OCI-LY7 (cell line): ENCODE data around the gene PURA.
A peak's percentile ranks its signal among the peaks of the same experiment; 100 is the strongest.

Source experiments
- EZH2phosphoT487 ChIP-seq: fragments of 200-600 bp; sonication (generic); IDR thresholded peaks from 2 replicates; pipeline ENCODE4 v1.6.1; 2018; ENCODE audit warnings: low read depth, borderline replicate concordance, mild to moderate bottlenecking, mixed run types, antibody characterized with exemption, low read length, moderate library complexity, mixed read lengths
- TF ChIP-seq, protein P1 (sequence below): fragments of 200-600 bp; sonication (generic); conservative IDR thresholded peaks from 2 replicates; pipeline ENCODE4 v1.5.1; 2014; ENCODE audit warnings: mild to moderate bottlenecking, antibody characterized with exemption, low read length, moderate library complexity, mixed read lengths

- TF ChIP-seq, protein P1, sequence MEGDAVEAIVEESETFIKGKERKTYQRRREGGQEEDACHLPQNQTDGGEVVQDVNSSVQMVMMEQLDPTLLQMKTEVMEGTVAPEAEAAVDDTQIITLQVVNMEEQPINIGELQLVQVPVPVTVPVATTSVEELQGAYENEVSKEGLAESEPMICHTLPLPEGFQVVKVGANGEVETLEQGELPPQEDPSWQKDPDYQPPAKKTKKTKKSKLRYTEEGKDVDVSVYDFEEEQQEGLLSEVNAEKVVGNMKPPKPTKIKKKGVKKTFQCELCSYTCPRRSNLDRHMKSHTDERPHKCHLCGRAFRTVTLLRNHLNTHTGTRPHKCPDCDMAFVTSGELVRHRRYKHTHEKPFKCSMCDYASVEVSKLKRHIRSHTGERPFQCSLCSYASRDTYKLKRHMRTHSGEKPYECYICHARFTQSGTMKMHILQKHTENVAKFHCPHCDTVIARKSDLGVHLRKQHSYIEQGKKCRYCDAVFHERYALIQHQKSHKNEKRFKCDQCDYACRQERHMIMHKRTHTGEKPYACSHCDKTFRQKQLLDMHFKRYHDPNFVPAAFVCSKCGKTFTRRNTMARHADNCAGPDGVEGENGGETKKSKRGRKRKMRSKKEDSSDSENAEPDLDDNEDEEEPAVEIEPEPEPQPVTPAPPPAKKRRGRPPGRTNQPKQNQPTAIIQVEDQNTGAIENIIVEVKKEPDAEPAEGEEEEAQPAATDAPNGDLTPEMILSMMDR: 0 out of 2 replicates have a peak, but pooled peaks have one; percentile 17
- no peak for TF ChIP-seq EZH2phosphoT487
Observed at GRCh38 chr5:140107312-140108092, 6.4 kb upstream of the PURA start.
